NB4 (cell line): ENCODE measurements around the gene SLC16A9.
"Not testable (repeated sequence)": the region's sequence is repeated elsewhere in the genome, so short reads cannot be mapped to it uniquely, and the experiment has no call there.

ENCODE experiments used
- DNase-seq: peaks from one replicate; pipeline ENCODE4 v3.0.0; 2010; ENCODE audit warnings: low read depth
- H3K4me3 ChIP-seq: one replicate; pipeline ENCODE4 v1.5.1; 2011; ENCODE audit warnings: mild to moderate bottlenecking, low read depth, low read length, moderate library complexity
- MYC ChIP-seq: IDR thresholded peaks from 2 replicates; pipeline ENCODE4 v1.6.1; 2011; ENCODE audit warnings: low read depth, low read length
- POLR2A ChIP-seq: IDR thresholded peaks from 2 replicates; pipeline ENCODE4 v1.6.1; 2011; ENCODE audit warnings: mild to moderate bottlenecking; ENCODE audit not compliant: insufficient read length; ENCODE audit errors: extremely low read depth
- TF ChIP-seq, protein P1 (sequence below): IDR thresholded peaks from 2 replicates; pipeline ENCODE4 v1.6.1; 2011; ENCODE audit warnings: low read depth, low read length
- TF ChIP-seq, protein P2 (sequence below): IDR thresholded peaks from one replicate; pipeline ENCODE4 v1.5.1; 2012; ENCODE audit warnings: low read depth, low read length

Gene SLC16A9

DNA sequence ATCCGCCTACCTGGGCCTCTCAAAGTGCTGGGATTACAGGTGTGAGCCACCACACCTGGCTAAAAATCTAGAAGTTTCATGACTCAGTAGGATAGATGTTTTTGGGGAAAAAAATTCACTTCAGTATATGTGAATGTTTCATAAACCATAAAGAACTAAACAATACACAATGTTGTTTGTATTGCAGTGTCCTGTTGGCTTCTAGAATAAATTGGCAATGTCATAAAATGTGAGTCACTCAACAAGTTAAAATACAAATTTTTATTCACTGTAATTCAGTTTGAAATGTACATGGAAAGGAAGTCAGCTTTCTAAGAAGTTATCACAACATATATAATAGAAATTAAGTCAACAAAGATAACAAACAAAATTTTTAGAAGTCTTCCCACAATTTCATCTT lies 27.1 kb upstream of the SLC16A9 start:
- H3K4me3 ChIP-seq: no peak overlapping the region
- DNase-seq: no peak
- TF ChIP-seq, protein P1, sequence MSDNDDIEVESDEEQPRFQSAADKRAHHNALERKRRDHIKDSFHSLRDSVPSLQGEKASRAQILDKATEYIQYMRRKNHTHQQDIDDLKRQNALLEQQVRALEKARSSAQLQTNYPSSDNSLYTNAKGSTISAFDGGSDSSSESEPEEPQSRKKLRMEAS: no peak
- TF ChIP-seq MYC (no peak), POLR2A (no peak)
- TF ChIP-seq, protein P2, sequence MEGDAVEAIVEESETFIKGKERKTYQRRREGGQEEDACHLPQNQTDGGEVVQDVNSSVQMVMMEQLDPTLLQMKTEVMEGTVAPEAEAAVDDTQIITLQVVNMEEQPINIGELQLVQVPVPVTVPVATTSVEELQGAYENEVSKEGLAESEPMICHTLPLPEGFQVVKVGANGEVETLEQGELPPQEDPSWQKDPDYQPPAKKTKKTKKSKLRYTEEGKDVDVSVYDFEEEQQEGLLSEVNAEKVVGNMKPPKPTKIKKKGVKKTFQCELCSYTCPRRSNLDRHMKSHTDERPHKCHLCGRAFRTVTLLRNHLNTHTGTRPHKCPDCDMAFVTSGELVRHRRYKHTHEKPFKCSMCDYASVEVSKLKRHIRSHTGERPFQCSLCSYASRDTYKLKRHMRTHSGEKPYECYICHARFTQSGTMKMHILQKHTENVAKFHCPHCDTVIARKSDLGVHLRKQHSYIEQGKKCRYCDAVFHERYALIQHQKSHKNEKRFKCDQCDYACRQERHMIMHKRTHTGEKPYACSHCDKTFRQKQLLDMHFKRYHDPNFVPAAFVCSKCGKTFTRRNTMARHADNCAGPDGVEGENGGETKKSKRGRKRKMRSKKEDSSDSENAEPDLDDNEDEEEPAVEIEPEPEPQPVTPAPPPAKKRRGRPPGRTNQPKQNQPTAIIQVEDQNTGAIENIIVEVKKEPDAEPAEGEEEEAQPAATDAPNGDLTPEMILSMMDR: no peak

DNA sequence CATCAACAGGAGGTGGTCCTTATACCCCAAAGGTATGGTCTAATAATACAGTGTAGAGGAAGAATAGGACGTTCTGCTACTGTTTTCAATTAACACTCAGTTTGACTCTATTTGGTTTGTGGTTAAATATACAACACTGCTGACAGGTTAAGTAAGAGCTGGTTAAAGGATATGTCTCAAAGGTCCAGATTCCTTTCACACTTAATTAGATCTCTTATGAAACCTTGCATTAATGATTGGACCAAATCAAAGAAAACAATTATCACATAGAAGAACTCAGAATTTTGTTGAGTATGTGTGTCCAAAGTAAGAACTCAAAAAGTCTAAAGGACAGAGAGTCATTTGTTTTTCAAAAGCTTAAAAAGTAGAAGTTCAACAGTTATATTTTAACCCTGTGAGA lies 25.6 kb upstream of the SLC16A9 start:
- TF ChIP-seq, protein P1: no peak
- no peak for TF ChIP-seq MYC
- TF ChIP-seq, protein P2: no peak
- H3K4me3 ChIP-seq: no peak overlapping the region
- DNase-seq: no peak

DNA sequence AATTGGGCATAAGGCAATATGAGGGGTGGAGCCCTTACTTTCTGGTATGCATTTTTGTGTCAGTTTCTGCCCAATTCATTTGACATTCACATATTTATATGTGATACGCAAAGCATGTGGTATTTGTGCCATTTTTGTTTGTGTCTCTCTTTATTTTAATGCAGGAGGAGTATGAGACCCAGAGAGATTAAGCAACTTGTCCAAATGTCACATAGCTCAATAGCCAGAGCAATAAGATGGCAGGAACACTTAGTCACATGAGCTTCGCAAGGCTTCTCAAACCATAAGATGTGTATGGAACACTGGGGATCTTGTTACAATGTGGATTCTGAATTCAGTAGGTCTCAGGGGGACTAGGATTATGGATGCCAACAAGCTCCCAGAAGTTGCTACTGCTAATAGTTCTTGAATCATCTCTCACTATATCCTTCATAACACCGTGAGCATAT lies 24.4 kb upstream of the SLC16A9 start:
- TF ChIP-seq, protein P1: no peak
- TF ChIP-seq, protein P2: no peak
- TF ChIP-seq POLR2A (no peak), MYC (no peak)
- DNase-seq: no peak
- H3K4me3 ChIP-seq: no peak overlapping the region

GRCh38 chr10:59733321-59734013 lies 23.8 kb upstream of the SLC16A9 start:
- not testable (repeated sequence) for H3K4me3 ChIP-seq, DNase-seq

DNA sequence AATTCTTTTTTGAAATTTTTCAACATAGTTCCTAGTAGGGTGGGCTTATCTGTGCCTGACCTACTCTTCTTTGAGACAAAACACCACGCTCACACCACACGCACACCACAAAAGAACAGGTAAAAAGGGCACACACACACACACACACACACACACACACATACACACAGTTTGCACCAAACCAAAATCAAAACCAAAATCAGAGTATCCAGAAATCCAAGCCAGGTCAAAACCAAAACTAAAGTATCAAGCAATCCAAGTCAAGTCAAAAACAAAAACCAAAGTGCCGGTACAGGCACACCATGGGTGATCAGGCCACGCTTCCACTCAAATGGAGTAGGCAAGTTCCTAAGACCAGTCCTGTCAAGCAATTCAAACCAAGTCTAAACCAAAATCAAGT lies 23.2 kb upstream of the SLC16A9 start:
- not testable (repeated sequence) for DNase-seq, H3K4me3 ChIP-seq

DNA sequence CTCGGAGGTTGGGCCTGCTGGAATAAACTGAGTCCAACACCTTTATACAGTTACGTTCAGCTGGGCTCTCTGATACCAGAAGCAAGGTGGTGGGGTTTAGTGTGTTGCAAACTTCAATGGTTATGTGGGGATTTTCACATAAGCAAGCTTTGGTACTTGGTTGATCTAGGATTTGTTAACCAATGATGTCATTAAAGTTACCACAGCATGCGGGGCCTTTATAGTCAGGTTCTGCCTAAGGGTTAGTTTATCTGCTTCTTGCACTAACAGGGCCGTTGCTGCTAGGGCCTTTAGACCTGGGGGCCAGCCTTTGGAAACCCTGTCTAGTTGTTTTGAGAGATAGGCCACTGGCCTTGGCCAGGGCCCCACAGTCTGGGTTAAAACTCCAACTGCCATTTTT lies 19.5 kb upstream of the SLC16A9 start:
- DNase-seq, H3K4me3 ChIP-seq: not testable (repeated sequence)

GRCh38 chr10:59724098-59724938 lies 14.7 kb upstream of the SLC16A9 start:
- H3K4me3 ChIP-seq: no peak overlapping the region
- no peak for DNase-seq
- TF ChIP-seq POLR2A (no peak), MYC (no peak)

DNA sequence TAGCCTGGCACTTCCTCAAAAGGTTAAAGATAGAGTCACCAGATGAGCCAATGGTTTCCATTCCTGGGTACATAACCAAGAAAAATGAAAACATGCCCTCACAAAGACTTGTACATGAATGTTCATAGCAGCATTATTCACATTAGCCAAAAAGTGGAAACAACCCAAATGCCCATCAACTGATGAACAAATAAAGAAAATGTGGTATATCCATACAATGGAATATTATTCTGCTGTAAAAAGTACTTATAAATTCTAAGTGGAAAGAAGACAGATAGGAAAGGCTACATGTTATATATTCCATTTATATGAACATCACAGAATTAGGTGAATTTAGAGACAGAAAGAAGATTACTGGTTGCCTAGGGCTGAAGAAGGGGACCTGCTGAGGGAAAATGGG lies 10.7 kb upstream of the SLC16A9 start:
- no peak overlapping the region for H3K4me3 ChIP-seq
- DNase-seq: no peak
- TF ChIP-seq POLR2A: no peak

DNA sequence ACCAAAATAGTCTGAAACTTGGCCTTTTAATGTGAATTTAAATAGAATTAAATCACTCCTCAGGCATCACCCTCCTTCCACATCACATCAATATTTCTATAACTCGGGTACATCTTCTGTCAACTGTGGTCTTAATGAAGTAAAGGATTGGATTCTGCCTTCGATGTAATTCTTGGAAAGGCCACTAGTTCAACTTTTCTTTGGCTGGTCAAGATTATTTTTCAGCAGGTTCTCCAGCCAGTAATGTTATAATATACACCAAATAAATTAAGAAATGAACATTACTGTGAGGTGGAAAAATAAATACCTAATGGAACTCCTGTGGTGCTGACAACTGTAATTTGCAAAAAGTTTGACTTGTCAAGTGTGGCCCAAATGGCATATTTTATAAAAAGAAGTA lies 9.7 kb upstream of the SLC16A9 start:
- no peak overlapping the region for H3K4me3 ChIP-seq
- DNase-seq: no peak
- TF ChIP-seq, protein P2: peak; percentile 13
- TF ChIP-seq, protein P1: no peak
- TF ChIP-seq MYC (no peak), POLR2A (no peak)
